ENCODE measurements around the gene TACR2.

The TACR2 gene

GRCh38 chr10:69374931-69375306, 41.8 kb downstream of the TACR2 start:
- no peak for DNase-seq (ENCODE audit: low read depth in 3 of 3)

GRCh38 chr10:69374242-69374641, 42.5 kb downstream of the TACR2 start:
- DNase-seq (ENCODE audit: low read depth in 3 of 3) = no peak

- DNase-seq (ENCODE audit: low read depth in 3 of 3) = no peak
These were observed 44.4 kb downstream of the TACR2 start for GRCh38 chr10:69372126-69372980.

GRCh38 chr10:69367469-69367868, 49.2 kb downstream of the TACR2 start:
- DNase-seq (ENCODE audit: low read depth in 3 of 3) = no peak

GRCh38 chr10:69366738-69367137, 50.0 kb downstream of the TACR2 start:
- DNase-seq (ENCODE audit: low read depth in 3 of 3) = no peak

- no peak for DNase-seq (ENCODE audit: low read depth in 3 of 3)
These were observed 52.3 kb downstream of the TACR2 start for GRCh38 chr10:69364232-69364940.

- no peak for DNase-seq (ENCODE audit: low read depth in 3 of 3)
These were observed 53.1 kb downstream of the TACR2 start for GRCh38 chr10:69363666-69364065.

GRCh38 chr10:69362471-69362954, 54.2 kb downstream of the TACR2 start:
- no peak for DNase-seq (ENCODE audit: low read depth in 3 of 3)

GRCh38 chr10:69361303-69361614, 55.5 kb downstream of the TACR2 start:
- no peak for DNase-seq (ENCODE audit: low read depth in 3 of 3)

GRCh38 chr10:69360485-69361302, 56.0 kb downstream of the TACR2 start:
- DNase-seq (ENCODE audit: low read depth in 3 of 3) = no peak

GRCh38 chr10:69359594-69359993, 57.1 kb downstream of the TACR2 start:
- no peak for DNase-seq (ENCODE audit: low read depth in 3 of 3)

GRCh38 chr10:69359148-69359547, 57.6 kb downstream of the TACR2 start:
- no peak for DNase-seq (ENCODE audit: low read depth in 3 of 3)

- no peak for DNase-seq (ENCODE audit: low read depth in 3 of 3)
These were observed 58.4 kb downstream of the TACR2 start for GRCh38 chr10:69358148-69358795.

GRCh38 chr10:69356187-69356586, 60.5 kb downstream of the TACR2 start:
- DNase-seq (ENCODE audit: low read depth in 3 of 3) = no peak

- DNase-seq (ENCODE audit: low read depth in 3 of 3) = no peak
These were observed 62.6 kb downstream of the TACR2 start for GRCh38 chr10:69353977-69354635.
